NCI-H2227 (cell line): ENCODE data around the gene FRMD4B.

ENCODE experiments used
- DNase-seq: peaks from one replicate; lab custom pipeline; 2025; ENCODE audit not compliant: unreplicated experiment; lab: John Stamatoyannopoulos, UW

FRMD4B gene

DNA sequence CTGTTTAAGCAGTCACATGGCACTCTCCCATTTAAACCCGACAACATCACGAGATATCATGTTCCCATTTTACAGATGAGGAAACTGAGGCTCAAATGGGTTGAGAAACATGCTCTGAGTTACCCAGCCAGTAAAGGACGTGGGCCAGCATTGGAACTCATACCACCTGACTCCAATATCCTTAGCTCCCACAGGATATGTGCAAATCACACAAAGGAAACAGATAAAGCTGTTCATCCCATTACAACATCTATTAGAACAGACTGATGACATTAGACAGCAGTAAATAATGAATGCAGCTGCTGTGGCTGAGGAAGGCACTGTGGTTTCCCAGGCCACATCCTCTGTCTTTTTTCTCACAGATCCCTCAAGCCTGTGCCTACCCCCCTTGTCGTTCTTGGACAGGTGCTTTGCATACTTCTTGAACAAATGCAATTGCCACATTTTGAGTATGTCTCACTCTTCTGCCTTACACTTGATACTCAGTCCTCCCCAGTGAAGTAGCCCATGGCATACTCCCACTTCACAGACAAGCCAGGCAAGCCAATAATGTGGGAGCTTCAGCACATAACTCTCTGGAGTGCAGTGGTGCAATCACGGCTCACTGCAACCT is 17.7 kb downstream of the FRMD4B start:
- DNase-seq = no peak

- DNase-seq = no peak
Measured at GRCh38 chr3:69367586-69367985, 18.3 kb downstream of the FRMD4B start.

DNA sequence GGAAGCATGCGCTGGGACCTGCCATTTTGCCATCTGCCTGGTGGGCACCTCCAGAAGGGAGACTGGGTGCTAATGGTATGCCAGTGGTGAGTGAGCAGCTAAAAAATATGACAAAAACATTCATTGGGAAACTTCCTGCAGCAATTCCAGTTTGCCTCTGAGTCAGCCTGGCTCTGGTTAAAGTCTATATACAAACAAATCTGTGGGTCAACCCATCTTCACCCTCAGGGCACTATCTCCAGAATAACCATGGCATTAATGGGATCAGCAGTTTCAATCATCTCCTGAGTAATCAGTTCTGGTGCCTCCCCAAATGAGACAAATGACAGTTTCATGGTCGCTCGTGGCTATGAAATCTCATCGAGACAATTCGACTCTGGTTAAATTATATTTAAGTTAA is 21.5 kb downstream of the FRMD4B start:
- DNase-seq = no peak

DNA sequence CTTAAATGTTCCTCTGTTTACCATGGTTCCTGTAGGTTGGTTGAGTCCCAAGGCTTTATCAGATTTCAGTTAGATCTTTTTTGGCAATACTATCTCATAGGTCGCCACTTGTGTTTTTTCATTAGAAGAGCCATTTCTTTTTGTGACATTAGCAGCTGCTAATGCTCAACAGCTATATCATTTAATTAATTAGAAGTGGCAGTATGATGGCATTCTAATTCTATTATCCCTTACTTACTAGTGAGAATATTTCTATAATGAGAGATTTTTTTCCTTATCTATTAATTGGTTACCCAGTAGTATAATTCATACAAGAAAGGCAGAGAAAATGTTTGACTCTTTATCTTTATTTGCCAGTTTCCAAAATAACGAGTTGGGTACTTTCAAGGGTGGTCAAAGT is 25.2 kb downstream of the FRMD4B start:
- no peak for DNase-seq

DNA sequence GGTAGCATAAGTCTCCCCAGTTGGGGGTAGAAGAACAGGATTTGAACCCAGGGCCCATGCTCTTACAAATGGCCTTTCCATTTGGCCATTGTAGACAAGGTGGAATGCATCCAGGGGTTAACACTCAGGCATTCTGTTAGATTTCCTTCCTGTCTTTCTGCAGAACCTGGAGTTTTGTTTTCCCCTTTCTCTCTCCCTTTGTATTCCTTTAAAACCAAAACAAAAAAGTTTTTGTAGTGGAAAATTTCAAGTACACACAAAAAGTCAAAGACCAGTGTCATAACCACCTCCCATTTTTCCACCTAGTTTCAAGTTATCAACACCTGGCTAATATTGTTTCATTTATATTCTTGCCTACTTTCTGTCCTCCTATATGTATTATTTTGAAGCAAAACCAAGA is 26.0 kb downstream of the FRMD4B start:
- DNase-seq = no peak

- no peak for DNase-seq
Measured at GRCh38 chr3:69359339-69359893, 26.5 kb downstream of the FRMD4B start.

GRCh38 chr3:69357196-69357595 is 28.7 kb downstream of the FRMD4B start:
- no peak for DNase-seq

- DNase-seq = no peak
Measured at GRCh38 chr3:69354948-69355347, 30.9 kb downstream of the FRMD4B start.

DNA sequence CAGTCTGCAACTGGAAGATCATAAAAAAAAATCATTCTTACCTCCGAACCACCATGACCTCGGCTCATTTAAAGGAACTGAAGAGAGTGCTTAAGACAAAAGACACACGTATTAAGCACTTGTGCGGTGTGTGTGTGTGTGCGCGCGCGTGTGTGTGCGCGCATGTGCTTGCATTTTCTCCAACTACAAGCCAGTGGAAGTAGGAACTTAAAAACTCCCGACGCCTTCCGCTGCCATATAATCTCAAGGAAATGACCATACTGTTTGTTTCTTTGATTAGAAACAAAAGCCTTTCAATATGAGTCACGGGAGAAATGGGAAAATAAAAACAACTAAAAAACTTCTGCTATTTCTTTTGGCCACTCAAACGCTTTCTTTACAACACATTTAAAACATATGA is 32.4 kb downstream of the FRMD4B start:
- no peak for DNase-seq

DNA sequence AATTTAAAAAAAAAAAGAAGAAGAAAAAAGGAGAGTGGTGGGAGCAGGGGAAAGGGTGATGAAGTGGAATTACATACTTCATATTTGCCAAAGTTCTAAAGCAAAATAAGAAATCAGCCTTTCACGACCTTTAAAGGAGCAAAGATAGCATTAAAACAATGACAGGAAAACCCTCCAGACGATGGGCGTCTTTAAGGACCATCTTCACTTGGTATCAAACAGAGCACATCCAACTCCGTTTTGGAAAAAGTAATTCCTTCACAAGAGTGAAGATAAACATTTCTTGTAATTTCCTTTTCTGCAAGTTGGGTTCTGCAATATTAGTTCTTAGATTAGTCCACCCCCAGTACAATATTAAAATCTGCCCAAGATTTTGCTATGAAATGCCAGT is 32.8 kb downstream of the FRMD4B start:
- DNase-seq = no peak

- DNase-seq = no peak
Measured at GRCh38 chr3:69352305-69353087, 33.4 kb downstream of the FRMD4B start.

DNA sequence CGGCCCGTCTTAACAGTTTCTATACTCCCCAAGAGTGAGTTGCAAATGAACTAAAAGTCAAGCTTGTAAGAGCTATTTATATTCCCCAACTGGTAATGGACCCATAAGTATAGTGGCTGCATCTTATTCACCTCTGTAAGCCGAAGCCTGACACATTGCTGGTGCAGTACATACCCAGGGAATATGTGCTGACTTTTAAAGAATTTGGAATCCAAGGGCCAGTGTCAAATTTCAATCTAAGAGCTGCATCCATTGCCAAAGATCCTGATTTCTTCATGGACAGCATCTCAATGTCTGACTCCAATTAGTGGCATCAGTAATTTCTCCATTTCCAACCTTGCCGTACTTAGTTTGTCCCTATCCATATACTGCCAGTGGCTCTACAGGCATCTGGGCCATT is 42.0 kb downstream of the FRMD4B start:
- no peak for DNase-seq

DNA sequence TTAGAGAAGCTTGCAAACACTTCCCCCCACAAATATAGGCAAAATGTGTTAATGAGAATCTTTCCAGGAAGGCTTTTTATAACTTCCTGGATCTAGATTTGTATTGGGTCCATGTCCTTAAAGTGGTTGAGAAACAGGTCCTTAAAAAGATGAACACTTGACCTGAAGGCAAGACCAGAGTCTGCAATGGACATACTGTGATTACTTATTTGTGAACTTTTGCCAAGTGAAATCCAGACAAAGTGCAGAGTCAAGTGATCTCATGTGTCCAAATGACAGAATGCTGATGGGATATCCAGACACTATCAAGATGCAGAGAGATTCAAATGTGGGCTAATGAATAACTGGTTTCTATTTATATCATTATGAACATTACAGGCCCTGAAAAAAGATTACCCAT is 43.8 kb downstream of the FRMD4B start:
- no peak for DNase-seq

GRCh38 chr3:69339760-69340159 is 46.1 kb downstream of the FRMD4B start:
- no peak for DNase-seq

DNA sequence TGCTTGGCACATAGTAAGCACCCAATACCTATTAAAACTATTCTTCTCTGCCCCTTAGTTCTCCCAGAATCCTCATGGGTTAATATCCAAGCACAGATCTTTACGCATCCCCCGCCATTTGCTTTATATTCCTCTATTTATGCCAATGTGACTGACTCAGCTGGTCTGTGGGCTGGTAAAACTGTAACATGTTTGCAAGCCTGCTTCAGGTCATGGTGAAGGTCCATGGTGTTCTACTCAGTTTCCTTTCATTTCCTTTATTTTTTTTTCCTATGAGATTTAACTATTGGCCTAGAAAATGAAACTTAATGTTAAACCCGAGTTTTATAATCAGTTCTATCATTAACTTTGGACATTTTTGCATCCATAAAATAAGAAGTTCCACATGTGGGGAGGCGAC is 47.0 kb downstream of the FRMD4B start:
- DNase-seq = no peak

DNA sequence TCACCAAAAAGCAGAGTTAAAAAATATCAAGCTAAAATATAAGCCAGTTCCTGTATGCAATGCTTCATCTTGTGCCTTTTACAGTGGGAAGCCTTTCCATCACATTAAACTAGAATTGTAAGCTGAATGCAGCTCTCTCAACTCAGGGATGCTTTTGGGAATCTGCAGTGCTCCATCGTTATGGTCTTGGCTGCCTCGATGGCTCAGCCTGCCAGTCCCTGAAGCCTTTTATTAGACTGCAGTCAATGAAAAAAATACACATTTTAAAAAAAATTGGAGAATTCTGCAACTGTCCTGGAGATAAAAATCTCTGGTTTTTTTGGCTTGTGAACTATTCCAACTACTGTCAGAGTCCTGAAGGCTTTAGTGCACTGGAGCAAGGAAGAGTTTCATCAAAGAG is 53.0 kb downstream of the FRMD4B start:
- DNase-seq = no peak

GRCh38 chr3:69330891-69331400 is 54.9 kb downstream of the FRMD4B start:
- no peak for DNase-seq

DNA sequence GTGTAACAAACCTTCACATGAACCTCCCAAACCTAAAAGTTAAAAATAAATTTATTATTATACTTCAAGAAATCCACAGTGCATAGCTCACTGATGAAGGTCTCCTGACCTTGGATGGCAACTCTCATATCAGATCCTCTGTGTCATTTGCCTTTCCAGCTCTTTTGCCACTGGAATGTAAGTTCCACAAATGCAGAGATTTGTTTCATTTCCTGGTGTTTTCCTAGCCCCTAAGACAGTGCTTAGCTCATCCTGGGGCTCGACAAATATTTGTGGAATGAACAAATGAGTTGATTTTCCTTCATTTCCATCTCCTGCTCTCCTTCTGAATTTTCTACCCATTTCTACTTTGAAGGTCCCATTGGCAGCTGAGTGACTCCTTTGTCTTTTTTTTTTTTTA is 56.0 kb downstream of the FRMD4B start:
- DNase-seq = no peak

DNA sequence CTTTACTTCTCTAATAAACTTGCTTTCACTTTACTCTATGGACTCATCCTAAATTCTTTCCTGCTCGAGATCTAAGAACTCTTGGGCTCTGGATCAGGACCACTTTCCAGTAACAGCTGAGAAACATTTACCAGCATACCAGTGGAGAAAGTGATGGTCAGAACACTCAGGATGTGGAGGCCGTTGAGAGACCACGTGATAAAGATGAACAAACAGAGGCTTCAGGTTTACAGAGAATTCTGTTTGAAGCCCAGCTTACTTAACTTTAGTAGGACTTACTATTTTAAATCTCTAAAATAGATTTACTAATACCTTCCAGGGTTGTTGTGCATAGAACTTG is 57.0 kb downstream of the FRMD4B start:
- DNase-seq = no peak

- no peak for DNase-seq
Measured at GRCh38 chr3:69328103-69328962, 57.6 kb downstream of the FRMD4B start.

DNA sequence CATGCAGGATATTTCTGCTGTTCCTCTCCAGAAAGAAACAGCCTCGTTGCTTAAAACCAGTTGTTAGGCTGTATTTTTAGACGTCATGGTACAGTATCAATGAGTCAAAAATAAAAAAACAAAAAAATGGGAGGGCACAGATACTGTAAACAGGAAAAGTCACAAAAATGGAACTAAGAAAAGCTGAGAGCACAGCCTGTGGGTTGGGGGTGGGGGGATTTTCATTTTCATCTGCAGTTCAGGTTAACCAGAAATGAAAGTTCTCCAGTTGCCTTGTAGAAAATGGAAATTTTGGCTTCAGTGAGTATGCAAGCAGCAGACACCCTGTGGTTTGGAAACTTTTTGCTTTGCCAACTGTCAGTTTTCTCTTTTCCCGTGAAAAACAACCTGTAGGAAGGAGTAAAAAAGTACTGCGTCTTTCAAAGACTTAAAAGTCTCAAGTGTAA is 59.0 kb downstream of the FRMD4B start:
- no peak for DNase-seq

- no peak for DNase-seq
Measured at GRCh38 chr3:69325151-69325550, 60.7 kb downstream of the FRMD4B start.
